ENCODE results near the gene RSKR.
"Not testable (repeated sequence)": the region's sequence is repeated elsewhere in the genome, so short reads cannot be mapped to it uniquely, and the experiment has no call there.

The RSKR gene

DNA sequence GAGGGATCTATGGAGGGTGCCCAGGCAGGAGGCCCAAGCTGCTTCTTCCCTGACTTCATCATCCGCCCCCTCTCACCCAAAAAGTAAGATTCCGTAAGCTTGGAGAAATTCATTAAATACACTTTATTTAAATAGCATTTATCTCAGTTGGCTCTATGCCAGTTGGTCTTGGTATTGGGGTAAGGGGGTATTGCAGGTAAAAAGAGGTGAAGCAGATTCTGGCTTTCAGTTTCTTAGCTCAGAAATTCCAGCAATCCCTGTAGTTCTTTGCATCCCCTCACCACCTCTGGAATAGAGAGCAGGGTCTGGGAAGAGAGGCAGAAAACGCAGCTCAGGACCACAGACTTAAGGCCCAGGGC lies 36.5 kb downstream of the RSKR start:
- DNase-seq (ENCODE audit: low read depth), result no peak

DNA sequence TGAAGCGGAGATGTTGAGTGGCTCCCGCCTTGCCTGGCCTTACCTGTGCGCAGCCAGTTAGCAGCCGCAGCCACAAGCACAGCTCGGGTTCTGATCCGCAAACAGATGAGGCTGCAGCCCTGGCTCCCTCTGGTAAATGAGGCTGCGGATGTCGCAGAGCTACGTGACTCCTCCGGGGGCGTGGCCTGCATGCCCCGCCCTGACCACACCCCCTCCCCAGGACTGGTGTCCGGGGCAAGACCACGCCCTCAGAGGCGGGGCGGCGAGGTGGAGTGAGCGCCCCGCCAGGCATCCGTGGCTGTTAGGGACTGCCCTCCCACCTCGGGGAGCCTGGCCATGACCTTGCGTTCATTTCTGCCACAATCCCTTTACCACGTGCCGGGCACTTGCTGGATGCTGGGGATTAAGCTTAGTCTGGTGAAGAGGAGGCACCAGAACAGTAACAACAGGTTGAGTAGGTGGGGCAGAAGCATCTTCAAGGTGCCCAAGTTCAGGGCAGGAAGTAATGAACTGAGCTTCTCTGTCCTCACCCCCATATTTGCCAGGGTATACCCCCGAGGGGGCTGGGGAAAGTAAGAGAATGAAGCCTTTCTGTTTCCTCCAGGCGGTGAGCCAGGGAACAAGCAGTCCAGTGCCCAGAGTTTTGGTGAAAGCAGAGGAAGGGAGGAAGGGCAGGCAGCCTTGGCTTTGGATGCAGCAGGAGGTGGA lies 37.1 kb downstream of the RSKR start, which contains the start of gene ALDOC:
Gene ALDOC, minus strand, starts transcription at position 138 of the 708 bp plus-strand sequence. CDS start 1,363 bp downstream, outside the sequence.
- peak; percentile 98 for DNase-seq (ENCODE audit: low read depth)

- DNase-seq (ENCODE audit: low read depth), result not testable (repeated sequence)
Measured at GRCh38 chr17:28576016-28576415, 38.0 kb downstream of the RSKR start.

- DNase-seq (ENCODE audit: low read depth), result no peak
Measured at GRCh38 chr17:28575126-28575795, 38.7 kb downstream of the RSKR start.

DNA sequence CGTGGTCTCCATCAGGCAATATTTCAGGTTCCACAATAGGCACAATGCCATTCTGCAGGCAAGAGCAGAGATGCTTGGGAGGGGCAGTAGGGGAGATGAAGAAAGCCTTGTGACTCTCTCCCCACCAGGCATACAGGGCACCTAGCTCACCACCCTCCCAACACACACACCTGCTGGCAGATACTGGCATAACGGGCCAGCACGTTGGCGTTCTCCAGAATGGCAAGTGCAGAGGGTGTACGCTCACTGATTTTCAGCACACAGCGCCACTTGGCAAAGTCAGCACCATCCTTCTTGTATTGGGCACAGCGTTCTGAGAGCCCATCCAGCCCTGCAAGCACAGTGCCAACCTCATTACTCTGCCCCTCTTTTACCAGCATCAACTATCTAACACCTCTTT lies 39.5 kb downstream of the RSKR start:
- DNase-seq (ENCODE audit: low read depth), result no peak

- DNase-seq (ENCODE audit: low read depth), result no peak
Measured at GRCh38 chr17:28573966-28574480, 40.0 kb downstream of the RSKR start.

- DNase-seq (ENCODE audit: low read depth), result no peak
Measured at GRCh38 chr17:28573521-28573920, 40.5 kb downstream of the RSKR start.

DNA sequence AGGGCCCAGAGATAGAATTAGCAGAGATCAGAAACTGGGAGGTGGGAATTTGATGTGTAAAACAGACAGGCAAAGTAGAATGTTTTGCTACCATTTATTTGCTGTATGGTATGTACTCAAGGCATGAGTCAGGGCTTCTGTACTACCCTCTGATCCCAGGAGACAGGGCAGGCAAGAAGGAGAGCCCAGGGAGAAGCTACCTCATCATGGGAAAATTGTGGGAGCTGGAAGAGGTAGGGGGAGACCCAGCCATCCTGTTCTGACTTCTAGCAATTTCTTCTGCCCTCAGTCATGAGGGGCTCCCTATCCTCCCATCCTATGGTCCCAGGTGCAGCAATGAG lies 41.0 kb downstream of the RSKR start:
- DNase-seq (ENCODE audit: low read depth), result no peak

DNA sequence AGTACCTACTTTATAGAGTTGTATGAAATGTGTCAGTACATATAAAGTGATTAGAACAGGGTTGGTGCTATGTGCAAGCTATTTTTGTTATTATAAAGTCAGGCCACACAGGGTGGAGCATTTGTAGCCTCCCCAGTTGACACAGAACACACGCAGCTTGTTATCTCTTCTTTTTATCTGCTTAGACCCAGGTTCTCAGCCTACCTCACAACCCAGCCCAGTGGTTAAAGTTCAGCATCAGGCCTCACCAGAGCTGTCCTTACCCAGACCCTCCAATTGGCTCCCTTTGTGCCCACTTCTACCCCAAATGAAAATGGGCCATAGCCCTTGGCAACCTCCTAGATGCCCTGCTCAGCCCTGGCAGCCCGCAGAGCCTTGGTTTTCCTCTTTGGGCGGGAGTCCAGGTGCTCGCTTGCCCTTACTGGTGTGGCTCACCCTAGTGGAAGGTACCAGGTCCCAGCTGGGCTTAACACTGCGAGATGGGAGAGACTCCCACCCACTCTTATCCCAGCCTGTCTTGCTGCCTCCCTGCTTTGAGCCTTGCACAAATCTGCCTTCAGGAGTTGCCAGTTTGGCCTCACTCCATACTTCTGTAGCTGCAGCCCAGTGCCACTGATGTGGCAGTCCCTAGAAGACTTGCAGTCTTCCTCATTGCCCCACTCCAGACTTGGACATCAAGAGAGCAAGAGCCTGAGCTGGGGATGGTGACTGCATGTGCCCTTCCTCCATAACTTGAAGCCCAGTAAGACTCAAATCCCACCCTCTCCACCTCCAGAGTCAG lies 41.5 kb downstream of the RSKR start:
- DNase-seq (ENCODE audit: low read depth), result no peak

- peak; percentile 88 for DNase-seq (ENCODE audit: low read depth)
Measured at GRCh38 chr17:28571361-28572122, 42.4 kb downstream of the RSKR start, which contains the start of gene PIGS. PIGS (minus strand) TSS chr17:28571524; CDS start chr17:28571496, 28 bp downstream.

DNA sequence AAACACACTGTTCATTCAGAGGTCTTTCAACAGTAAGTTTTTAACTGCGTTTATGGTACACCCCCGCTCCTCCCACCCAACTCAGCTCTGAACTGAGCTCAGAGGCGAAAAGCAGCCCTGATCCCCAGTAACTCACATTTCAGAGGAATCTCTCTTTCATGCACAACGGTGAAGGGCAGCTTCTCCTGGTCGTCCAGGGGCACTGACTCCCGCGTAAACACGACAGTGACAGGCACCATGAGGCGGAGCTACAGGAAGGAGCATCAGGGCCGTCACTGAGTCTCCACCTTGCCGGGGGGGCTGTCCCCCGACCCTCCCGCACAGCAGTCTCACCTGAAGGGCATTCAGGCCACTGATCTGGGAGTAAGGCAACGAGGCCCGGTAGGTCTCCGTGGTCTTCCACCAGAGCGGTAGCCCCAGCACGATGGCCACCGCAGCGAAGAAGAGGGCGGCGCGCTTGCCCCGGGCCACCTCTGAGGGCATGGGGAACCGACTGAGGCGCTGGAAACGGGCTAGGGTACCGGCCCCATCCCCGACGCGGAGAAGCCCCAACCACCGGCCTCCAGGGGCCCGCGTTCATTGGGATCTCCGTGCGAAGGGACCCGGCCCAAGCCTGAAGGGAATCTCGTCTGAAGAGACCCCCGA lies 43.1 kb downstream of the RSKR start:
- no peak for DNase-seq (ENCODE audit: low read depth)

DNA sequence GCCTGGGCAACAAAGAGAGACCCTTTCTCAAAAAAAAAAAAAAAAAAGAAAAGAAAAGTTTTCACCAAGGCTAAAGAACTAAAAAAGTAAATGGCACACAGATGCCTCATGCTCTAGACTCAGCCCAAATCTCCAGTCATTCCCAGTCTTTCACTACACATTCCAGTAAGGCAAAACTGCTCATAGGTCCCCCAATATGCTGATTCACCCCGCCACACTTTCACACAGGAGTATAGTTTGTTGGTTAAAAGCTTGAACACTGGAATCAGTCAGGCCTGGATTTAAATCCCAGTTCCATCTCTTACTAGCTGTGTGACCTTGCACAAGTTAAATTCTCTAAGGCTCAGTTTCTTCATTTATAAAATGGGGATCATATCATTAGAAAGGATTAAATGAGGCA lies 44.5 kb downstream of the RSKR start:
- no peak for DNase-seq (ENCODE audit: low read depth)

GRCh38 chr17:28567604-28568003 lies 46.4 kb downstream of the RSKR start:
- no peak for DNase-seq (ENCODE audit: low read depth)

DNA sequence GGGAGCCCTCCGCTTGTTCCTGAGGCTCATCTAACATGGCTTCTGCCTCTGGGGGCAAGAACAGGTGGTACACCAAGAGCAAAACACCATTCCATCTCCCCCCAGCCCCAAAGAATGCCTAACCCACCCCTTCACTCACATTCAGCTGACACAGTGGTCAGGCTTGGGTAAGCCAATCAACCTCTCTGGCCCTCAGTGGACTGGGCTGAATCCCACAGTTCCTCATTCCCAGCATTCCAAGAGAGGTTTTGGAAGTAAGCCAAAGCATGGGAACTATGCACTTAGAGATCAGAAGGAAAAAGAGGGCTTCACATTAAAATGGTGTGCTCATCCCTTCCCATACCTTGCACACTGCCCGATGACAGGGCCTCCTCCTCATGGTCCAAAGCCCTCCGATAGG lies 50.5 kb downstream of the RSKR start:
- no peak for DNase-seq (ENCODE audit: low read depth)

Data from activated gamma-delta T cell treated with anti-CD3 and anti-CD28 coated beads, Interleukin-2, amount 50 U/mL, for 16 hours (primary cell).